HCT116 (cell line): ENCODE measurements around the gene LCN9. TPM values are rescaled to one million over a fixed set of nuclear protein-coding genes. Genes with fewer than 3 reads are reported as not detected.

Experiments
- ATAC-seq: fragments of 200-7000 bp; cut with Tn5 transposase; 2 replicates; pipeline ENCODE4 v1.9.1; 2020; ENCODE audit warnings: mild to moderate bottlenecking, moderate library complexity
- BruUV-seq: library from RNA; stranded (reverse); fragments of 400-500 nt; replicated peaks from 2 replicates; lab custom pipeline; 2021; lab: Mats Ljungman, UMichigan
- CTCF ChIA-PET: fragments of 300-600 bp; sonication (Branson Sonifier 250); formaldehyde crosslinking; loops from one replicate; lab custom pipeline; 2021; ENCODE audit warnings: antibody characterized with exemption; lab: Charles Lee
- POLR2A ChIA-PET: fragments of 300-600, 350-600 bp; sonication (Branson Sonifier 250); formaldehyde crosslinking; loops from one replicate; lab custom pipeline; 2021; ENCODE audit warnings: antibody characterized with exemption; lab: Charles Lee
- RAD21 ChIA-PET, 2 experiments: fragments of 300-600 bp; sonication (Branson Sonifier 250); formaldehyde crosslinking; loops; one replicate each; lab custom pipeline; 2023; ENCODE audit warnings: low total read pairs in 2 of 2; ENCODE audit not compliant: uncharacterized antibody in 2 of 2, unreplicated experiment in 2 of 2, low non-redundant PET in 1 of 2; lab: Charles Lee
- DNase-seq: peaks from one replicate; pipeline ENCODE4 v3.0.0-alpha.2; 2010; ENCODE audit warnings: low read depth, low spot score
- H2AFZ ChIP-seq: fragments of 200-600 bp; shearing (Covaris generic), sonication (generic); 2 replicates; pipeline ENCODE4 v1.6.1; 2017; ENCODE audit warnings: low read depth, mixed run types, mixed read lengths, antibody characterized with exemption, low read length; ENCODE audit not compliant: poor library complexity, severe bottlenecking
- H3K27ac ChIP-seq: 2 replicates; pipeline ENCODE4 v1.5.1; 2012; ENCODE audit warnings: low read depth, low read length
- H3K27me3 ChIP-seq: fragments of 200-600 bp; sonication (generic); 2 replicates; pipeline ENCODE4 v1.6.1; 2016; ENCODE audit warnings: mixed run types, low read length, mixed read lengths; ENCODE audit not compliant: insufficient read depth
- H3K36me3 ChIP-seq, 2 experiments: fragments of 200-500 bp in 1 of 2; fragments of 200-600 bp in 1 of 2; sonication (Bioruptor generic) in 1 of 2; sonication (generic) in 1 of 2; 2 replicates each; pipeline versions ENCODE4 v1.5.1 to v1.6.1; 2014 to 2016; ENCODE audit warnings: low read length in 2 of 2, inconsistent platforms in 1 of 2, mixed read lengths in 1 of 2, mixed run types in 1 of 2; ENCODE audit not compliant: insufficient read depth in 2 of 2, control insufficient read depth in 1 of 2
- H3K4me1 ChIP-seq, 2 experiments: fragments of 200-600 bp in 1 of 2; sonication (generic) in 1 of 2; 2 replicates each; pipeline versions ENCODE4 v1.5.1 to v1.6.1; 2012 to 2017; ENCODE audit warnings: low read length in 2 of 2, inconsistent platforms in 1 of 2, mild to moderate bottlenecking in 1 of 2, mixed read lengths in 1 of 2, mixed run types in 1 of 2, moderate library complexity in 1 of 2; ENCODE audit not compliant: insufficient read depth in 2 of 2, control insufficient read depth in 1 of 2
- H3K4me2 ChIP-seq: fragments of 200-600 bp; sonication (generic); 2 replicates; pipeline ENCODE4 v1.6.1; 2017; ENCODE audit warnings: mixed run types, low read length, mixed read lengths
- H3K4me3 ChIP-seq, 2 experiments: fragments of 200-600 bp in 1 of 2; sonication (generic) in 1 of 2; replicated peaks in 1 of 2; 2 replicates each; pipeline ENCODE4 v1.5.1; 2011 to 2016; ENCODE audit warnings: low read length in 2 of 2, control low read depth in 1 of 2, low read depth in 1 of 2, mild to moderate bottlenecking in 1 of 2, mixed read lengths in 1 of 2, mixed run types in 1 of 2
- H3K79me2 ChIP-seq: fragments of 200-600 bp; sonication (generic); 2 replicates; pipeline ENCODE4 v1.6.1; 2017; ENCODE audit warnings: mild to moderate bottlenecking, mixed run types, low read length, moderate library complexity, mixed read lengths; ENCODE audit not compliant: insufficient read depth
- H3K9ac ChIP-seq: fragments of 200-600 bp; sonication (generic); 2 replicates; pipeline ENCODE4 v1.6.1; 2016; ENCODE audit warnings: low read length, mixed read lengths
- H3K9me2 ChIP-seq: fragments of 200-600 bp; sonication (generic), shearing (Covaris generic); 2 replicates; pipeline ENCODE4 v1.6.1; 2017; ENCODE audit warnings: mixed run types, mild to moderate bottlenecking, moderate library complexity; ENCODE audit not compliant: insufficient read depth
- H3K9me3 ChIP-seq, 2 experiments: fragments of 200-500 bp in 1 of 2; fragments of 200-600 bp in 1 of 2; sonication (Bioruptor generic) in 1 of 2; sonication (generic) in 1 of 2; 2 replicates each; pipeline ENCODE4 v1.6.1; 2014 to 2017; ENCODE audit warnings: low read length in 2 of 2, mixed read lengths in 2 of 2, inconsistent platforms in 1 of 2, low read depth in 1 of 2, mild to moderate bottlenecking in 1 of 2, mixed run types in 1 of 2, moderate library complexity in 1 of 2; ENCODE audit not compliant: control insufficient read depth in 1 of 2, insufficient read depth in 1 of 2
- H4K20me1 ChIP-seq: fragments of 200-600 bp; sonication (generic), shearing (Covaris generic); 2 replicates; pipeline ENCODE4 v1.6.1; 2017; ENCODE audit warnings: mixed run types, mild to moderate bottlenecking, moderate library complexity; ENCODE audit not compliant: insufficient read depth
- CEBPB ChIP-seq: IDR thresholded peaks from 2 replicates; pipeline ENCODE4 v1.6.1; 2012; ENCODE audit warnings: low read depth
- EGR1 ChIP-seq: IDR thresholded peaks from 2 replicates; pipeline ENCODE4 v1.6.1; 2012; ENCODE audit warnings: low read depth
- ELF1 ChIP-seq: IDR thresholded peaks from 2 replicates; pipeline ENCODE4 v1.6.1; 2012; ENCODE audit warnings: low read depth, borderline replicate concordance
- EZH2 ChIP-seq: fragments of 200-600 bp; sonication (generic); IDR thresholded peaks from 2 replicates; pipeline ENCODE4 v1.6.1; 2017; ENCODE audit warnings: antibody characterized with exemption, mixed run types
- EZH2phosphoT487 ChIP-seq: fragments of 200-600 bp; IDR thresholded peaks from 2 replicates; pipeline ENCODE4 v1.6.1; 2018; ENCODE audit warnings: antibody characterized with exemption, borderline replicate concordance
- FOSL1 ChIP-seq: IDR thresholded peaks from 2 replicates; pipeline ENCODE4 v1.6.1; 2012; ENCODE audit warnings: low read depth
- JUND ChIP-seq: IDR thresholded peaks from 2 replicates; pipeline ENCODE4 v1.6.1; 2012
- POLR2A ChIP-seq: IDR thresholded peaks from 2 replicates; pipeline ENCODE4 v1.7.0; 2011; ENCODE audit warnings: borderline replicate concordance; ENCODE audit not compliant: insufficient read depth, insufficient read length; ENCODE audit errors: extremely low read depth
- POLR2AphosphoS5 ChIP-seq: IDR thresholded peaks from 2 replicates; pipeline ENCODE4 v1.6.1; 2011; ENCODE audit warnings: mild to moderate bottlenecking, low read depth, low read length, moderate library complexity
- RAD21 ChIP-seq: IDR thresholded peaks from 2 replicates; pipeline ENCODE4 v1.6.1; 2012; ENCODE audit warnings: low read depth, mild to moderate bottlenecking
- SIN3A ChIP-seq: IDR thresholded peaks from 2 replicates; pipeline ENCODE4 v1.6.1; 2012; ENCODE audit warnings: low read depth
- SRF ChIP-seq: IDR thresholded peaks from 2 replicates; pipeline ENCODE4 v1.6.1; 2012; ENCODE audit warnings: low read depth
- TCF7L2 ChIP-seq: IDR thresholded peaks from 2 replicates; pipeline ENCODE4 v1.7.0; 2011; ENCODE audit warnings: borderline replicate concordance, inconsistent platforms; ENCODE audit not compliant: insufficient read depth, insufficient read length; ENCODE audit errors: extremely low read depth
- YY1 ChIP-seq: IDR thresholded peaks from 2 replicates; pipeline ENCODE4 v1.6.1; 2011; ENCODE audit warnings: low read length, low read depth, moderate library complexity, mild to moderate bottlenecking; ENCODE audit not compliant: insufficient replicate concordance; ENCODE audit errors: extremely low read depth
- ZBTB33 ChIP-seq: IDR thresholded peaks from 2 replicates; pipeline ENCODE4 v1.6.1; 2011; ENCODE audit warnings: mild to moderate bottlenecking, low read length, moderate library complexity; ENCODE audit not compliant: insufficient replicate concordance; ENCODE audit errors: extremely low read depth
- ZFX ChIP-seq: fragments of 450-650 bp; IDR thresholded peaks from 2 replicates; pipeline ENCODE4 v1.6.1; 2017
- ZNF274 ChIP-seq: fragments of 200-500 bp; sonication (Bioruptor generic); IDR thresholded peaks from 2 replicates; pipeline ENCODE4 v1.6.1; 2014; ENCODE audit warnings: mild to moderate bottlenecking, low read depth, low read length, inconsistent platforms
- intact Hi-C: fragments of 100-400 bp; cut with micrococcal nuclease; formaldehyde crosslinking; loops from 2 replicates; pipeline ENCODE4 v1.10.0; 2022
- total RNA-seq: library from RNA; stranded (reverse); gene quantifications from one replicate; pipeline ENCODE4 v1.2.1, GENCODE V29; 2021; ENCODE audit not compliant: unreplicated experiment
- TF ChIP-seq, protein P1 (sequence below): IDR thresholded peaks from 2 replicates; pipeline ENCODE4 v1.6.1; 2012; ENCODE audit warnings: low read depth
- TF ChIP-seq, protein P2 (sequence below), 3 experiments: fragments of 200-600 bp in 1 of 3; sonication (generic) in 1 of 3; IDR thresholded peaks in 2 of 3; conservative IDR thresholded peaks in 1 of 3; 2 replicates each; pipeline ENCODE4 v1.5.1; 2012 to 2017; ENCODE audit warnings: low read depth in 2 of 3, low read length in 2 of 3, antibody characterized with exemption in 1 of 3, borderline replicate concordance in 1 of 3, control low read depth in 1 of 3, mild to moderate bottlenecking in 1 of 3, mixed read lengths in 1 of 3, mixed run types in 1 of 3, moderate library complexity in 1 of 3; ENCODE audit not compliant: insufficient read depth in 1 of 3

The LCN9 gene
- total RNA-seq, 1 experiment from 2014 or later = not detected

- no TSS peak for BruUV-seq
- Histone ChIP-seq H3K79me2 (no peaks in the 10 kb centered on the region), H3K4me2 (no peak within 1 kb of the TSS), H2AFZ (no peak within 1 kb of the TSS), H3K9me2 (no peaks in the 10 kb centered on the region), H3K4me1 (peaks cover 2 to 8% of the 10 kb centered on the region in 2 experiments; a peak in 3 of 4 replicates), H4K20me1 (no peaks in the 10 kb centered on the region), H3K4me3 (no peak within 1 kb of the TSS), H3K27me3 (no peaks in the 10 kb centered on the region), H3K36me3 (no peaks in the 10 kb centered on the region), H3K9me3 (no peaks in the 10 kb centered on the region), H3K27ac (no peak within 1 kb of the TSS), H3K9ac (no peak within 1 kb of the TSS)
- intact Hi-C loops = no loop called here
- no peak for ATAC-seq
- DNase-seq = no peak
- POLR2A ChIA-PET = no interaction called here
- CTCF ChIA-PET = no interaction called here
- RAD21 ChIA-PET = no interaction called here
- TF ChIP-seq SRF = no peak
- no peak for TF ChIP-seq EZH2phosphoT487
- TF ChIP-seq, protein P1, sequence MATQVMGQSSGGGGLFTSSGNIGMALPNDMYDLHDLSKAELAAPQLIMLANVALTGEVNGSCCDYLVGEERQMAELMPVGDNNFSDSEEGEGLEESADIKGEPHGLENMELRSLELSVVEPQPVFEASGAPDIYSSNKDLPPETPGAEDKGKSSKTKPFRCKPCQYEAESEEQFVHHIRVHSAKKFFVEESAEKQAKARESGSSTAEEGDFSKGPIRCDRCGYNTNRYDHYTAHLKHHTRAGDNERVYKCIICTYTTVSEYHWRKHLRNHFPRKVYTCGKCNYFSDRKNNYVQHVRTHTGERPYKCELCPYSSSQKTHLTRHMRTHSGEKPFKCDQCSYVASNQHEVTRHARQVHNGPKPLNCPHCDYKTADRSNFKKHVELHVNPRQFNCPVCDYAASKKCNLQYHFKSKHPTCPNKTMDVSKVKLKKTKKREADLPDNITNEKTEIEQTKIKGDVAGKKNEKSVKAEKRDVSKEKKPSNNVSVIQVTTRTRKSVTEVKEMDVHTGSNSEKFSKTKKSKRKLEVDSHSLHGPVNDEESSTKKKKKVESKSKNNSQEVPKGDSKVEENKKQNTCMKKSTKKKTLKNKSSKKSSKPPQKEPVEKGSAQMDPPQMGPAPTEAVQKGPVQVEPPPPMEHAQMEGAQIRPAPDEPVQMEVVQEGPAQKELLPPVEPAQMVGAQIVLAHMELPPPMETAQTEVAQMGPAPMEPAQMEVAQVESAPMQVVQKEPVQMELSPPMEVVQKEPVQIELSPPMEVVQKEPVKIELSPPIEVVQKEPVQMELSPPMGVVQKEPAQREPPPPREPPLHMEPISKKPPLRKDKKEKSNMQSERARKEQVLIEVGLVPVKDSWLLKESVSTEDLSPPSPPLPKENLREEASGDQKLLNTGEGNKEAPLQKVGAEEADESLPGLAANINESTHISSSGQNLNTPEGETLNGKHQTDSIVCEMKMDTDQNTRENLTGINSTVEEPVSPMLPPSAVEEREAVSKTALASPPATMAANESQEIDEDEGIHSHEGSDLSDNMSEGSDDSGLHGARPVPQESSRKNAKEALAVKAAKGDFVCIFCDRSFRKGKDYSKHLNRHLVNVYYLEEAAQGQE = no peak
- TF ChIP-seq ZNF274 = no peak
- no peak for TF ChIP-seq ZBTB33
- no peak for TF ChIP-seq JUND
- no peak for TF ChIP-seq FOSL1
- no peak for TF ChIP-seq ELF1
- no peak for TF ChIP-seq ZFX
- TF ChIP-seq EGR1 = no peak
- no peak for TF ChIP-seq TCF7L2
- no peak for TF ChIP-seq RAD21
- no peak for TF ChIP-seq POLR2A
- no peak for TF ChIP-seq POLR2AphosphoS5
- TF ChIP-seq, protein P2, sequence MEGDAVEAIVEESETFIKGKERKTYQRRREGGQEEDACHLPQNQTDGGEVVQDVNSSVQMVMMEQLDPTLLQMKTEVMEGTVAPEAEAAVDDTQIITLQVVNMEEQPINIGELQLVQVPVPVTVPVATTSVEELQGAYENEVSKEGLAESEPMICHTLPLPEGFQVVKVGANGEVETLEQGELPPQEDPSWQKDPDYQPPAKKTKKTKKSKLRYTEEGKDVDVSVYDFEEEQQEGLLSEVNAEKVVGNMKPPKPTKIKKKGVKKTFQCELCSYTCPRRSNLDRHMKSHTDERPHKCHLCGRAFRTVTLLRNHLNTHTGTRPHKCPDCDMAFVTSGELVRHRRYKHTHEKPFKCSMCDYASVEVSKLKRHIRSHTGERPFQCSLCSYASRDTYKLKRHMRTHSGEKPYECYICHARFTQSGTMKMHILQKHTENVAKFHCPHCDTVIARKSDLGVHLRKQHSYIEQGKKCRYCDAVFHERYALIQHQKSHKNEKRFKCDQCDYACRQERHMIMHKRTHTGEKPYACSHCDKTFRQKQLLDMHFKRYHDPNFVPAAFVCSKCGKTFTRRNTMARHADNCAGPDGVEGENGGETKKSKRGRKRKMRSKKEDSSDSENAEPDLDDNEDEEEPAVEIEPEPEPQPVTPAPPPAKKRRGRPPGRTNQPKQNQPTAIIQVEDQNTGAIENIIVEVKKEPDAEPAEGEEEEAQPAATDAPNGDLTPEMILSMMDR (IDR thresholded peaks at IDR 0.05 in 2 of 3, conservative IDR thresholded peaks at IDR 0.05 in 1 of 3; ENCODE audit: borderline replicate concordance in 1 of 3, insufficient read depth in 1 of 3, low read depth in 2 of 3, low read length in 2 of 3) = no peak
- TF ChIP-seq EZH2 = no peak
- no peak for TF ChIP-seq CEBPB
- TF ChIP-seq SIN3A = no peak
- no peak for TF ChIP-seq YY1
These were observed 36.3 kb downstream of the LCN9 start, which contains the start of gene SOHLH1 for GRCh38 chr9:135699440-135699839. Gene SOHLH1, minus strand, starts transcription at chr9:135699481. Its CDS starts 14 bp downstream, at chr9:135699467.
